NCI-H2227 (cell line): ENCODE data around the gene ZNF749.

Experiments
- DNase-seq: peaks from one replicate; lab custom pipeline; 2025; ENCODE audit not compliant: unreplicated experiment; lab: John Stamatoyannopoulos, UW

ZNF749 gene

DNA sequence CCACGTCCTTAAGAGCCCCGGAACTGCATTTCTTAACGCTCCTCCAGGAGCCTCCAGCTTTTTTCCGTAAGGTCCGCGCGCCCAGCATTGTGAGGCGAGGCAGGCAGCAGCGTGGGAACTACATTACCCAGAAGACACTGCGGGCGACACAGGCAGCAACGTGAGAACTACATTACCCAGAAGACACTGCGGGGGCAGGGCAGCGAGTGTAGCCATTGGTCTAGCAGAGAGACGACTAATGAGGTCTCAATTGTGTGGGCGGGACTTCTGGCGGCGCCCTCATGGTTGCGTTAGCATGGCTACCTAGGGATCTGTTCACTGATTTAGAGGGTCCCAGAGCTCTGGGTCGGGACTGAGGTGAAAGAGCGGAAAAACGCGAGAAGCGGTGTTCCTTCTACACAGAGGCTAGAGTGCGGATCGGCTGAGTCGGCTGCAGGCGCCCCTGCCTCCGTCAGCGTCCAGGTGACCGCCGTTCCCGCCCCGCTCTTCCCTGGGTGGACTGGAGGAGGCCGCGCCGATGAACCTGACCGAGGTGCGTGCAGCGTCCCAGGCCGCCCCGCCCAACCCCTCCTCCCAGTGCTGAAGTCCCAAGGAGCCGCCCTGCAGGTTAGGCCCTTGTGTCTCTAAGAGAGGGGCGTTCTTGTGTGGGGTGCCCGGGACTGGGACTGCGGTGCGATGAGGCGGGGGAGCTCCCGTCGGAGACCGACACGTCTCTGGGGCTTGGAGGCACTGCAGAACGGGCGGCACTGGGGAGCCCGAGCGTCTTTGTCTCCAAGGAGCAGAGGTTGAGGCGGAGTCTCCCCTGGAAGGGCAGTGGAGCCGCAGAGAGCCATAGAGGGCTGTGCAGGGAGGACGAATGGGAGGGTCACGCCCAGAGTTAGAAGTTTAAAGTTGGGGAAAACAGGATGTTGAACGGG is at the start of gene ZNF749:
Gene ZNF749, plus strand, starts transcription at position 264 of the 917 bp plus-strand sequence. Its CDS starts 254 bp downstream, at position 518.
- peak; percentile 100 for DNase-seq

GRCh38 chr19:57389194-57389729 is 45.9 kb upstream of the ZNF749 start:
- no peak for DNase-seq

- peak; percentile 100 for DNase-seq
Observed at GRCh38 chr19:57389730-57390598, 45.2 kb upstream of the ZNF749 start, which contains the start of gene ZNF548. Gene ZNF548 (plus strand): TSS chr19:57389854. CDS start chr19:57390100, 246 bp downstream.

GRCh38 chr19:57395710-57396109 is 39.4 kb upstream of the ZNF749 start:
- no peak for DNase-seq

DNA sequence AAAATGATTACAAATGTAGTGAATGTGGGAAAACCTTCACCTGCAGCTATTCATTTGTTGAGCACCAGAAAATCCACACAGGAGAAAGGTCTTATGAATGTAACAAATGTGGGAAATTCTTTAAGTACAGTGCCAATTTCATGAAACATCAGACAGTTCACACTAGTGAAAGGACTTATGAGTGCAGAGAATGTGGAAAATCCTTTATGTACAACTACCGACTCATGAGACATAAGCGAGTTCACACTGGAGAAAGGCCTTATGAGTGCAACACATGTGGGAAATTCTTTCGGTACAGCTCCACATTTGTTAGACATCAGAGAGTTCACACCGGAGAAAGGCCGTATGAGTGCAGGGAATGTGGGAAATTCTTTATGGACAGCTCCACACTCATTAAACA is 36.3 kb upstream of the ZNF749 start:
- no peak for DNase-seq

DNA sequence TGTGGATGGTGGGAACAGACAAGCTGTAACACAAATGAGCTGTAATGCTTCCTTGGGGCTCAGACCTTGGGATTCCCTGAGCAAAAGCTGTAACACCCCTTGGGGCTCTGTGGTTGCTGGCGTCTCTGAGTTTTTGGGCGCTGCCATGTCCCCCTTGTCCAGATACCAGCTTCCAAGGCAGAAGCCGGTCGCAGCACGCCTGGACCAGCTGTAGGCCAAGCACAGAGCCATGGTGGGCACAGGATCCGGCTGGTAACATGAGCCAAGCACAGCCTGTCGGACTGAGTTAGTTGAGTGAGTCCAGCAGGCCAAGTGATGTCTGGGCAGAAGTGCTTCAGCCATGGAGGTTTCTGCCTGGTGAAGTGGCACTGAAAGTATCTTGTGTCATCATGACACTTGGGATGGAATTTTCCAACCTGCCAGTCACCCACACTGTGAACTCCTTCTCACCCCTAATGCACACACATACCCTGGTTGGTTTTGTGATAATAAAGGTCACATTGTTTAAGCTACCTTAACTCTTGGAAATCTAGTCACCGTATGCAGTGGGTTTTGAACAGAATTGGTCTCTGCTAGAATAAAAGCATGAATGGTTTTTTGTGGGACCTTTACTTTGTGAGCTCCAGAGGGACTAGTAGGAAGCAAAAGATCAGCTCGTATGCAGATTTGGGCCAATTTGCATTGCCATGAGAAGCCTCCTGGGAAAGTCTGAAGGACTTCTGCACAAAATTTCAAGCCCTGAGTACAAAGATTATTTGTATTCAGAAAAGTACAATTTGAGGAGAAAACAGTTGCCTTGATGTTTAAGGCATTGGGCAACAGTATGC is 31.2 kb upstream of the ZNF749 start:
- DNase-seq, result no peak

- DNase-seq, result peak; percentile 76
Observed at GRCh38 chr19:57406516-57407123, 28.5 kb upstream of the ZNF749 start.

DNA sequence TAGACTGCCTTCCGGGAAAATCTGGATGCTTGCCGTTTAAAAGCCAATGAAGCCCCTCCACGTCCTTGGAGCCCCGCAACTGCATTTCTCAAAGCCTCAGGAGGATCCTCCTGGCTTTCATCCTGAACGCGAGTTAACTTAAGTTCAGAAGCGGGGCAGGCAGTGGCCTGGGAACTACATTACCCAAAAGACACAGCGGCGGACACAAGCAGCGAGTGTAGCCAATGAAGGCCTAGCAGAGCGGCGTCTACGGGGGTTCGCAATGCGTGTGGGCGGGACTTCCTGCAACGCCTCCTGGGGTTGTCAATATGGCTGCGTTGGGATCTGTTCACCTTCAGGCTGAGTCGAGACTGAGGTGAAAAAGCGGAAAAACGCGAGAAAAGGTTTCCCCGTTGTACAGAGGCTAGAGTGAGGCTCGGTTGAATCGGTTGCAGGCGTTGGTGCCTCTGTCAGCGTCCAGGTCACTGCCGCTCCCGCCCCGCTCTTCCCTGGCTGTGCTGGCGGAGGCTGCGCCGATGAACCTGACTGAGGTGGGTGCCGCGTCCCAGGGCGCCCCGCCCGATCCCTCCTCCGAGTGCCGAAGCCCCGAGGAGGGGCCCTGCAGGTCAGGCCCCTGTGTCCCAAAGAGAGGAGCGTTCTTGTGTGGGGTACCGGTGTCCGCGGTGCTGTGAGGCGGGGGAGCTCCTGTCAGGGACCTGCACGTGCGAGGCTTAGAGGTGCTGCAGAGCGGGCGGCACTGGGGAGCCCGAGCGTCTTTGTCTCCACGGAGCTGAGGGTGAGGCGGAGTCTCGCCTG is 24.1 kb upstream of the ZNF749 start, which contains the start of gene ZNF17:
Gene ZNF17, plus strand, starts transcription at position 285 of the 795 bp plus-strand sequence. CDS start 2,455 bp downstream, outside the sequence.
- DNase-seq, result peak; percentile 99

GRCh38 chr19:57419439-57419838 is 15.7 kb upstream of the ZNF749 start:
- no peak for DNase-seq

- no peak for DNase-seq
Observed at GRCh38 chr19:57421037-57421436, 14.1 kb upstream of the ZNF749 start.

DNA sequence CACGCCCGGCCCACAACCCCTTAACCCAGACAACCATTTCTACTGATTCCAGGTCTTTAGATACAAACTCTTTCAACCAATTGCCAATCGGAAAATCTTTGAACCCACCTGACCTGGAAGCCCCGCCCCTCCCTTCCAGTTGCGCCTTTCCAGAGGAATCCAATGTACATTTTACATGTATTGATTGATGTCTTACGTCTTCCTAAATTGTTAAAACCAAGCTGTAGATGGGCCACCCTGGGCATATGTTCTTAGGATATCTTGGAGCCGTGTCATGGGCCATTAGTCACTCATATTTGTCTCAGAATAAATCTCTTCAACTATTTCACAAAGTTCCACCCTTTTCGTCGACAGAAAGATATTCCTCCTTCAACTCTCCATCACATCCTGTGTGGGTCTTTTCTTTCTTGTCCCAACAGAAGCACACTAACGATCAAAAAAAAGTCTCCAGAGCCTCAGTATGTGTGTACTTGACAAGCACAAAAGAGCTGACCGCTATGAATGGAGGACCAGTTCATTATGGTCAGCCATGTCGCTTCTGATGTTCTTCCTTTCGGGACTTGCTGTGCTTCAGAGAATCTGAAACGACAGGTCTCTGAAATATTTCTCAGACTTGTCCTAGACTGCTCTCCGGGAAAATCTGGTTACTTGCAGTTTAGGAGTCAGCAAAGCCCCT is 601 bp upstream of the ZNF749 start:
- DNase-seq, result peak; percentile 40

DNA sequence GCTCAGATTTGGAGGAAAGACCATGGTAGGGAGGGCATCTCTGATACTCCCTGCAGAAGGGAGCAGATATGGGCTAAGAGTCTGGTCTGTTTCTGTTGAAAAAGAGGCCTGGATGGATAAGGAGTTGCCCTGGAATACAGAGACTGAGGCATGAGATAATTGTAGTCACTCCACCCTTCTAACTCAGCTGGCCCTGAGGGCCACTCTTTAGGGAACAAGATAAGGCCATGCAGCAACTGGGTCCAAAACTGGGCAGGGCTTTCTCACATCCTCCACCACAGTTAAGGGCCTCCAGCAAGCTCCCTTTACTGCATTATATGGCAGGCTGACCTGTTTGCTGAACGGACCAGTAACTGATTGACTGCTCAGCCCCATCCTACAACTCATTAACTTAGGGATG is 1.3 kb downstream of the ZNF749 start:
- DNase-seq, result no peak

GRCh38 chr19:57437931-57438330 is 2.8 kb downstream of the ZNF749 start:
- no peak for DNase-seq

GRCh38 chr19:57438925-57439324 is 3.8 kb downstream of the ZNF749 start:
- DNase-seq, result no peak

DNA sequence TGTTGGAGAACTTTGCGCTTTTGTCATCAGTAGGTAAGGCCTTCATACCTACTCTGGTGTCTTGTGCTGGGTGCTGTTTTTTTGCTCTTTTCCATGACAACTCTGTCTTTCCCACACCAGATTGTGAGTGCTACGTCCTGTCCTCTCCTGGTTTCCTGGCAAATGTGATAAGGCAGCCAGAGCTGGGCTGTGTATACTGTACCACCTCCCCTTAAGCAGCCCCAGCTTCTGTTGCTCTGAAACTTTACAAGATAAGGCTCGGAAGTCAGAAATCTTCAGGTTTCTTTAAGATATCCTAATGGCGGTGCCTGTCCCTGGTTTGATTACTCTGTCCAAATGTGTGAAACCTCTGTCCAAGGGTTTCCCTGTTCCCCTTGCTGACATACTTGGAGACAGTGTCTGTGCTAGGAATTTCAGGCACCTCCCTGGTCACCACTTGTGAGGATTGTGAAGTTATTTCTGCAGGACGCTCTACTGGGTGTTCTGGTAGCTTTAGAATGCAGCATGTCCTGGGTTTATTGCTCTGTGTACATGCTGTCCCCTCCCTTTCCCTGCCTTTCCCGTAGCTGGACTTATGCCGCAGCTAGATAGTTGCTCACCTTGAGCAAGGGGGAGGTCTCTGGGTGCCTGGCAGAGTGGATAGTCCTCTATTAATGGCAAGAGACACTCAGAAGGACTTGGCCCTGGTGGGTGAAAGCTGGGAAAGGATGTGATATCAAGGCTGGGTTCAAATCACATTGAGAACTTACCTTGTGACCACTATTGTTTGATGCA is 7.0 kb downstream of the ZNF749 start:
- DNase-seq, result no peak

DNA sequence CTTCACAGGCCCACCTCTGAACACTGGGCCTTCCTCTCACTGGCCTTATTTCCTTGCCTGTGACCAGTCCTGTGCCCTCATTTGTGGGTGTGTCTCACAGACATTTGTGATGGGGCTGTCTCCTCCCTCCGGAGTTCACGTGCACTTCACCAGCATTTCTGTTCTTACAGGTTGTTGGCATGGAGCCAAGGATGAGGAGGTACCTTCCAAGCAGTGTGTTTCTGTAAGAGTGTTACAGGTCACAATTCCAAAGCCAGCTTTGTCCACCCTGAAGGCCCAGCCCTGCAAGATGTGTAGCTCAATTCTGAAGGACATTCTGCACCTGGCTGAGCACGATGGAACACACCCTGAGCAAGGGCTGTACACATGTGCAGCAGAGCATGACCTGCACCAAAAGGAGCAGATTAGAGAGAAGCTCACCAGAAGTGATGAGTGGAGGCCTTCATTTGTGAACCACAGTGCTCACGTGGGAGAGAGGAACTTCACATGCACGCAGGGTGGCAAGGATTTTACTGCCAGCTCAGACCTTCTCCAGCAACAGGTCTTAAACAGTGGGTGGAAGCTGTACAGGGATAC is 8.1 kb downstream of the ZNF749 start:
- no peak for DNase-seq

- DNase-seq, result no peak
Observed at GRCh38 chr19:57452307-57452706, 17.2 kb downstream of the ZNF749 start.
